DOHH2 (cell line): ENCODE results near the gene PCDHGA11.
"Not testable (repeated sequence)": the region's sequence is repeated elsewhere in the genome, so short reads cannot be mapped to it uniquely, and the experiment has no call there.

Experiments used
- H3F3A ChIP-seq: fragments of 200-600 bp; sonication (generic), shearing (Covaris generic); 2 replicates; pipeline ENCODE4 v1.6.0; 2016; ENCODE audit warnings: antibody characterized with exemption, mild to moderate bottlenecking; ENCODE audit not compliant: control insufficient read depth, insufficient read depth
- H3K27ac ChIP-seq: fragments of 200-600 bp; sonication (generic); 2 replicates; pipeline ENCODE4 v1.5.1; 2014; ENCODE audit warnings: low read depth, mild to moderate bottlenecking, low read length, moderate library complexity
- H3K27me3 ChIP-seq: fragments of 200-600 bp; sonication (generic); 2 replicates; pipeline ENCODE4 v1.6.1; 2014; ENCODE audit warnings: mild to moderate bottlenecking, low read length, mixed read lengths; ENCODE audit not compliant: control insufficient read depth
- H3K36me3 ChIP-seq: fragments of 200-600 bp; sonication (generic); 2 replicates; pipeline ENCODE4 v1.6.1; 2014; ENCODE audit warnings: mild to moderate bottlenecking, low read length, moderate library complexity, mixed read lengths; ENCODE audit not compliant: control insufficient read depth
- H3K4me1 ChIP-seq: fragments of 200-600 bp; sonication (generic); 2 replicates; pipeline ENCODE4 v1.6.1; 2014; ENCODE audit warnings: mild to moderate bottlenecking, low read length, mixed read lengths; ENCODE audit not compliant: control insufficient read depth
- H3K4me2 ChIP-seq: fragments of 200-600 bp; sonication (generic); 2 replicates; pipeline ENCODE4 v1.6.0; 2014; ENCODE audit warnings: mild to moderate bottlenecking, low read length, moderate library complexity
- H3K4me3 ChIP-seq: fragments of 200-600 bp; sonication (generic); 2 replicates; pipeline ENCODE4 v1.5.1; 2014; ENCODE audit warnings: mild to moderate bottlenecking, low read length, mixed read lengths
- H3K79me2 ChIP-seq: fragments of 200-600 bp; sonication (generic); 2 replicates; pipeline ENCODE4 v1.6.1; 2014; ENCODE audit warnings: mild to moderate bottlenecking, low read length, mixed read lengths; ENCODE audit not compliant: control insufficient read depth
- H3K9me2 ChIP-seq: fragments of 200-600 bp; sonication (generic); replicated peaks from 2 replicates; pipeline ENCODE4 v1.6.1; 2014; ENCODE audit warnings: mild to moderate bottlenecking, low read length, mixed read lengths; ENCODE audit not compliant: control insufficient read depth
- H3K9me3 ChIP-seq: fragments of 200-600 bp; sonication (generic); 2 replicates; pipeline ENCODE4 v1.6.1; 2014; ENCODE audit warnings: antibody characterized with exemption, low read length, mixed read lengths; ENCODE audit not compliant: control insufficient read depth, insufficient read depth
- H4K20me1 ChIP-seq: fragments of 200-600 bp; sonication (generic); 2 replicates; pipeline ENCODE4 v1.6.0; 2014; ENCODE audit warnings: low read depth, mild to moderate bottlenecking, antibody characterized with exemption, low read length, moderate library complexity; ENCODE audit not compliant: control insufficient read depth, insufficient read depth
- EZH2phosphoT487 ChIP-seq: fragments of 200-600 bp; sonication (generic); IDR thresholded peaks from 2 replicates; pipeline ENCODE4 v1.6.1; 2017; ENCODE audit warnings: borderline replicate concordance, mild to moderate bottlenecking, antibody characterized with exemption, low read length, moderate library complexity, mixed read lengths
- TF ChIP-seq, protein P1 (sequence below): fragments of 200-600 bp; sonication (generic); IDR thresholded peaks from one replicate; pipeline ENCODE4 v1.5.1; 2014; ENCODE audit warnings: antibody characterized with exemption, mild to moderate bottlenecking, low read depth, low read length; ENCODE audit not compliant: poor library complexity, severe bottlenecking

PCDHGA11 gene

DNA sequence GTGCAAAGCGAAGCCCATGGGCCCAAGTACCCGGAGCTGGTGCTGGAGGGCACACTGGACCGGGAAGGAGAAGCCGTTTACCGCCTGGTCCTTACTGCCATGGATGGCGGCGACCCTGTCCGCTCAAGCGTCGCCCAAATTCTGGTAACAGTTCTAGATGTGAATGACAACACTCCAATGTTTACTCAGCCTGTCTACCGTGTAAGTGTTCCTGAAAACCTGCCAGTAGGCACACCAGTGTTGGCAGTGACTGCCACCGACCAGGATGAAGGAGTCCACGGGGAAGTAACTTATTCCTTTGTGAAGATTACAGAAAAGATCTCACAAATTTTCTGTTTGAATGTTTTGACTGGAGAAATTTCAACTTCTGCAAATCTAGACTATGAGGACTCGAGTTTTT is 46.2 kb upstream of the PCDHGA11 start:
- Histone ChIP-seq H4K20me1 (no peaks in the 10 kb centered on the region), H3K27ac (no peak overlapping the region), H3K9me2 (no peaks in the 10 kb centered on the region), H3K4me3 (no peak overlapping the region), H3K9me3 (peaks cover 60% of the 10 kb centered on the region), H3K4me2 (no peak overlapping the region), H3K4me1 (peaks cover 9% of the 10 kb centered on the region), H3K79me2 (peaks cover 31% of the 10 kb centered on the region), H3K27me3 (no peaks in the 10 kb centered on the region), H3K36me3 (peaks cover 64% of the 10 kb centered on the region), H3F3A (no peaks in the 10 kb centered on the region)
- TF ChIP-seq, protein P1, sequence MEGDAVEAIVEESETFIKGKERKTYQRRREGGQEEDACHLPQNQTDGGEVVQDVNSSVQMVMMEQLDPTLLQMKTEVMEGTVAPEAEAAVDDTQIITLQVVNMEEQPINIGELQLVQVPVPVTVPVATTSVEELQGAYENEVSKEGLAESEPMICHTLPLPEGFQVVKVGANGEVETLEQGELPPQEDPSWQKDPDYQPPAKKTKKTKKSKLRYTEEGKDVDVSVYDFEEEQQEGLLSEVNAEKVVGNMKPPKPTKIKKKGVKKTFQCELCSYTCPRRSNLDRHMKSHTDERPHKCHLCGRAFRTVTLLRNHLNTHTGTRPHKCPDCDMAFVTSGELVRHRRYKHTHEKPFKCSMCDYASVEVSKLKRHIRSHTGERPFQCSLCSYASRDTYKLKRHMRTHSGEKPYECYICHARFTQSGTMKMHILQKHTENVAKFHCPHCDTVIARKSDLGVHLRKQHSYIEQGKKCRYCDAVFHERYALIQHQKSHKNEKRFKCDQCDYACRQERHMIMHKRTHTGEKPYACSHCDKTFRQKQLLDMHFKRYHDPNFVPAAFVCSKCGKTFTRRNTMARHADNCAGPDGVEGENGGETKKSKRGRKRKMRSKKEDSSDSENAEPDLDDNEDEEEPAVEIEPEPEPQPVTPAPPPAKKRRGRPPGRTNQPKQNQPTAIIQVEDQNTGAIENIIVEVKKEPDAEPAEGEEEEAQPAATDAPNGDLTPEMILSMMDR: no peak
- no peak for TF ChIP-seq EZH2phosphoT487

DNA sequence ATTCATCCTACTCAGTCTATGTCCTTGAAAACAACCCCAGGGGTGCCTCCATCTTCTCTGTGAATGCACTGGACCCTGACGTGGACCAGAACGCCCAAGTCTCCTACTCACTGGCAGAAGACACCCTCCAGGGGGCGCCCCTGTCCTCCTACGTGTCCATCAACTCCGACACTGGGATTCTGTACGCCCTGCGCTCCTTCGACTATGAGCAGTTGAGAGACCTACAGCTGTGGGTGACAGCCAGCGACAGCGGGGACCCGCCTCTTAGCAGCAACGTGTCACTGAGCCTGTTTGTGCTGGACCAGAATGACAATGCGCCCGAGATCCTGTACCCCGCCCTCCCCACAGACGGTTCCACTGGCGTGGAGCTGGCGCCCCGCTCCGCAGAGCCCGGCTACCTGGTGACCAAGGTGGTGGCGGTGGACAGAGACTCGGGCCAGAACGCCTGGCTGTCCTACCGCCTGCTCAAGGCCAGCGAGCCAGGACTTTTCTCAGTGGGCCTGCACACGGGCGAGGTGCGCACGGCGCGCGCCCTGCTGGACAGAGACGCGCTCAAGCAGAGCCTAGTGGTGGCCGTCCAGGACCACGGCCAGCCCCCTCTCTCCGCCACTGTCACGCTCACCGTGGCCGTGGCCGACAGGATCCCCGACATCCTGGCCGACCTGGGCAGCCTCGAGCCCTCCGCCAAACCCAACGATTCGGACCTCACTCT is 45.3 kb upstream of the PCDHGA11 start:
- H3K9me3 ChIP-seq: peaks cover 56% of the 10 kb centered on the region
- H3K4me3 ChIP-seq, H3K9me2 ChIP-seq, H3K27me3 ChIP-seq, H3F3A ChIP-seq, H3K4me1 ChIP-seq, H3K4me2 ChIP-seq, H3K27ac ChIP-seq, H4K20me1 ChIP-seq: not testable (repeated sequence)
- peaks cover 59% of the 10 kb centered on the region for H3K36me3 ChIP-seq
- H3K79me2 ChIP-seq: peaks cover 25% of the 10 kb centered on the region

DNA sequence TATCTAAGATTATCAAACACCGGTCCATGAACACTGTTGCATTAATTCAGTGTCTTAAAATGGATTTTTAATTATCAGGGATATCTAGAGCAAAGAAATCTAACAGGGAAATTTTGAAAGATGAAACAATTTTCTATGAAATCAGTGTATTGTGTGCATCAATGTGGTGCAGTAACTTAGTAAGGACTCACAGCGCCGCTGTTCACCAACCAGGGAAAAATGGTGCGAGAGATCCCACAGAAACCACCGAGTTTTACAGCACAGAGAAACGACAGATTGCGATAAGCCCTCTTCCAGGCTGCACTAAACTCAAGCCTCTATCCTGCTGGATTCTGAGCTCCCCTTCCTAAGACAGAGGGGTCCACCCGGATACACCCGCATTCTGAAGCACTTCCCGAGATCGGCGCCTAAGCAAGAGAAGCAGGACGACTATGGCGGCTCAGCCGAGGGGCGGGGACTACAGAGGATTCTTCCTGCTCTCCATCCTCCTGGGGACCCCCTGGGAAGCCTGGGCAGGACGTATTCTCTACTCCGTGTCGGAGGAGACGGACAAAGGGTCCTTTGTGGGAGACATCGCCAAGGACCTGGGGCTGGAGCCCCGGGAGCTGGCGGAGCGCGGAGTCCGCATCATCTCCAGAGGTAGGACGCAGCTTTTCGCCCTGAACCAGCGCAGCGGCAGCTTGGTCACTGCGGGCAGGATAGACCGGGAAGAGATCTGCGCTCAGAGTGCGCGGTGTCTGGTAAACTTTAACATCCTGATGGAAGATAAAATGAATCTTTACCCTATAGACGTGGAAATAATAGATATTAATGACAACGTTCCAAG is 38.2 kb upstream of the PCDHGA11 start, which contains the start of gene PCDHGA7:
Gene PCDHGA7 (plus strand): TSS at position 274 of the 826 bp plus-strand sequence. CDS start 158 bp downstream, at position 432.
- H4K20me1 ChIP-seq: no peaks in the 10 kb centered on the region
- H3K9me3 ChIP-seq: peaks cover 26% of the 10 kb centered on the region; the same call in 1 of the 2 replicates
- H3K27ac ChIP-seq: no peak within 1 kb of the TSS
- no peaks in the 10 kb centered on the region for H3K4me1 ChIP-seq
- no peaks in the 10 kb centered on the region for H3F3A ChIP-seq
- H3K4me3 ChIP-seq: no peak within 1 kb of the TSS
- no peak for TF ChIP-seq EZH2phosphoT487
- TF ChIP-seq, protein P1: no peak
- H3K27me3 ChIP-seq: no peaks in the 10 kb centered on the region
- H3K36me3 ChIP-seq: peaks cover 25% of the 10 kb centered on the region
- no peaks in the 10 kb centered on the region for H3K9me2 ChIP-seq
- H3K4me2 ChIP-seq: no peak within 1 kb of the TSS
- H3K79me2 ChIP-seq: no peaks in the 10 kb centered on the region; the same call in 1 of the 2 replicates

DNA sequence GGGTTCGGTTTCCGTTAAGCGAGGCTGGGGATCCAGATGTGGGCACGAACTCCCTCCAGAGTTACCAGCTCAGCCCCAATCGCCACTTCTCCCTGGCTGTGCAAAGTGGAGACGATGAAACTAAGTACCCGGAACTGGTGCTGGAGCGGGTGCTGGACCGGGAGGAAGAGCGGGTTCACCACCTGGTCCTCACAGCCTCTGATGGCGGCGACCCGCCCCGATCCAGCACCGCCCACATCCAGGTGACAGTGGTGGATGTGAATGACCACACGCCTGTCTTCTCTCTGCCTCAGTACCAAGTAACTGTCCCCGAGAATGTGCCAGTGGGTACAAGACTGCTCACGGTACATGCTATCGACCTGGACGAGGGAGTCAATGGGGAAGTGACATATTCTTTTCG is 37.5 kb upstream of the PCDHGA11 start:
- H3K79me2 ChIP-seq: peaks cover 1% of the 10 kb centered on the region; the same call in 1 of the 2 replicates
- no peaks in the 10 kb centered on the region for H3K9me2 ChIP-seq
- H3K4me2 ChIP-seq: no peak overlapping the region
- no peak overlapping the region for H3K27ac ChIP-seq
- no peak for TF ChIP-seq EZH2phosphoT487
- TF ChIP-seq, protein P1: no peak
- H3K27me3 ChIP-seq: no peaks in the 10 kb centered on the region
- H3F3A ChIP-seq: no peaks in the 10 kb centered on the region
- no peak overlapping the region for H3K4me3 ChIP-seq
- H3K4me1 ChIP-seq: no peaks in the 10 kb centered on the region
- H3K36me3 ChIP-seq: peaks cover 26% of the 10 kb centered on the region
- peaks cover 28% of the 10 kb centered on the region; the same call in 1 of the 2 replicates for H3K9me3 ChIP-seq
- H4K20me1 ChIP-seq: no peaks in the 10 kb centered on the region
